Uterus (tissue), 4 donors: Measurements from ENCODE around the gene HES4. TPM values are rescaled to one million over a fixed set of nuclear protein-coding genes. Genes with fewer than 3 reads are reported as not detected.

Experiments
- DNase-seq, 2 donors: peaks; one replicate each; pipeline ENCODE4 v3.0.0-alpha.2; 2019 to 2020
- H3K27ac ChIP-seq, 2 donors: fragments of 200-600 bp; sonication (generic); 1 replicate in 1 of 2; 2 replicates in 1 of 2; pipeline ENCODE4 v1.5.1; 2016 to 2018
- H3K27me3 ChIP-seq, 2 donors: fragments of 200-600 bp; sonication (generic); one replicate each; pipeline ENCODE4 v1.5.1; 2018 to 2019; ENCODE audit warnings: control low read depth in 1 of 2
- H3K36me3 ChIP-seq, 2 donors: fragments of 200-600 bp; sonication (generic); one replicate each; pipeline ENCODE4 v1.5.1; 2019; ENCODE audit warnings: control low read depth in 1 of 2
- H3K4me1 ChIP-seq, 2 donors: fragments of 200-600 bp; sonication (generic); one replicate each; pipeline ENCODE4 v1.5.1; 2018 to 2019; ENCODE audit warnings: control low read depth in 1 of 2
- H3K4me3 ChIP-seq, 2 donors: fragments of 200-600 bp; sonication (generic); 1 replicate in 1 of 2; 2 replicates in 1 of 2; pipeline ENCODE4 v1.5.1; 2018 to 2019; ENCODE audit warnings: mild to moderate bottlenecking in 1 of 2
- H3K9me3 ChIP-seq, 2 donors: fragments of 200-600 bp; sonication (generic); one replicate each; pipeline ENCODE4 v1.5.1; 2019; ENCODE audit warnings: control low read depth in 1 of 2
- CTCF ChIP-seq, 4 experiments: fragments of 200-600 bp in 2 of 4; fragments of 450-650 bp in 2 of 4; sonication (generic) in 2 of 4; IDR thresholded peaks; one replicate each; pipeline ENCODE4 v1.5.1; 2016 to 2019; ENCODE audit warnings: antibody characterized with exemption in 4 of 4, mild to moderate bottlenecking in 2 of 4, moderate library complexity in 1 of 4
- POLR2A ChIP-seq, 2 donors: fragments of 450-650 bp; IDR thresholded peaks; one replicate each; pipeline ENCODE4 v1.6.1; 2016; ENCODE audit warnings: antibody characterized with exemption in 2 of 2, mild to moderate bottlenecking in 1 of 2, moderate library complexity in 1 of 2
- intact Hi-C: fragments of 100-400 bp; cut with DNase I; formaldehyde crosslinking; loops from one replicate; pipeline ENCODE4 v1.15.1; 2023; ENCODE audit warnings: low total_unique reads
- total RNA-seq, 4 donors: library from RNA; depleted of rRNA in 3 of 4; stranded (reverse); fragments of >200 nt in 3 of 4; gene quantifications; one replicate each; pipeline versions ENCODE4 v1.1.0 to v1.2.4, GENCODE V29; 2014 to 2023
- donor health status: DM: yes; HTN: yes; CAD: no.

The HES4 gene
- total RNA-seq, 4 donors from 2014 or later: 19.6 to 41.0 (median 36.3) TPM

GRCh38 chr1:961132-961669 lies 38.7 kb downstream of the HES4 start:
- no peak for DNase-seq
- intact Hi-C loops: no loop called here
- no peaks in the 10 kb centered on the region for H3K27me3 ChIP-seq
- H3K36me3 ChIP-seq: no peaks in the 10 kb centered on the region
- H3K4me1 ChIP-seq: peaks cover 8 to 18% of the 10 kb centered on the region in 2 donors
- peak overlapping the region; percentile 46 to 62 for H3K4me3 ChIP-seq
- no peak overlapping the region for H3K27ac ChIP-seq
- H3K9me3 ChIP-seq: no peaks in the 10 kb centered on the region
- TF ChIP-seq CTCF (IDR thresholded peaks at IDR 0.05) (no peak), POLR2A (IDR thresholded peaks at IDR 0.05) (peak in 1 of 2 donors; percentile 4)

GRCh38 chr1:960363-961131 lies 39.4 kb downstream of the HES4 start, which contains the start of gene KLHL17:
TSS of gene KLHL17 (plus strand) at chr1:960584. CDS start at chr1:960694, 110 bp downstream.
- TF ChIP-seq CTCF (IDR thresholded peaks at IDR 0.05) (no peak), POLR2A (IDR thresholded peaks at IDR 0.05) (peak in 1 of 2 donors; percentile 2)
- Histone ChIP-seq H3K9me3 (no peaks in the 10 kb centered on the region), H3K4me1 (peaks cover 8 to 13% of the 10 kb centered on the region in 2 donors), H3K27ac (peak within 1 kb of the TSS; percentile 7 to 25), H3K4me3 (peak within 1 kb of the TSS; percentile 46 to 62), H3K27me3 (no peaks in the 10 kb centered on the region), H3K36me3 (no peaks in the 10 kb centered on the region)
- intact Hi-C loops: no loop called here
- DNase-seq: peak; percentile 62 to 70

GRCh38 chr1:959731-960362 lies 40.0 kb downstream of the HES4 start:
- TF ChIP-seq POLR2A (IDR thresholded peaks at IDR 0.05) (no peak), CTCF (IDR thresholded peaks at IDR 0.05) (no peak)
- DNase-seq: no peak

GRCh38 chr1:958823-959730 lies 40.8 kb downstream of the HES4 start, which contains the start of gene NOC2L:
TSS of gene NOC2L (minus strand) at chr1:959256. CDS start at chr1:959240, 16 bp downstream.
- Histone ChIP-seq H3K27me3 (no peaks in the 10 kb centered on the region), H3K27ac (peak within 1 kb of the TSS; percentile 7 to 25), H3K4me1 (peaks cover 8 to 13% of the 10 kb centered on the region in 2 donors), H3K36me3 (no peaks in the 10 kb centered on the region), H3K4me3 (peak within 1 kb of the TSS; percentile 62 to 94), H3K9me3 (no peaks in the 10 kb centered on the region)
- TF ChIP-seq POLR2A (IDR thresholded peaks at IDR 0.05): peak in 1 of 2 donors; percentile 47
- peak in 1 of 4 experiments; percentile 30 for TF ChIP-seq CTCF (IDR thresholded peaks at IDR 0.05)
- DNase-seq: peak; percentile 91 to 96
- intact Hi-C loops: no loop called here

More at GRCh38 chr1:959731-960362, 40.0 kb downstream of the HES4 start:
- H3K4me3 ChIP-seq: peak overlapping the region; percentile 46 to 62
- intact Hi-C loops: no loop called here
- H3K36me3 ChIP-seq: no peaks in the 10 kb centered on the region
- peaks cover 8 to 13% of the 10 kb centered on the region in 2 donors for H3K4me1 ChIP-seq
- H3K27ac ChIP-seq: peak overlapping the region; percentile 7 to 25
- H3K27me3 ChIP-seq: no peaks in the 10 kb centered on the region
- no peaks in the 10 kb centered on the region for H3K9me3 ChIP-seq
